ENCODE results near the gene TDRD10. TPM values are rescaled to one million over a fixed set of nuclear protein-coding genes. Genes with fewer than 3 reads are reported as not detected.

TDRD10 gene
- total and polyA plus RNA-seq, 2 of the 8 experiments (the other 6 are each of a cell fraction or from before 2014, with no cell fraction given): 0.15 to 0.27 TPM

DNA sequence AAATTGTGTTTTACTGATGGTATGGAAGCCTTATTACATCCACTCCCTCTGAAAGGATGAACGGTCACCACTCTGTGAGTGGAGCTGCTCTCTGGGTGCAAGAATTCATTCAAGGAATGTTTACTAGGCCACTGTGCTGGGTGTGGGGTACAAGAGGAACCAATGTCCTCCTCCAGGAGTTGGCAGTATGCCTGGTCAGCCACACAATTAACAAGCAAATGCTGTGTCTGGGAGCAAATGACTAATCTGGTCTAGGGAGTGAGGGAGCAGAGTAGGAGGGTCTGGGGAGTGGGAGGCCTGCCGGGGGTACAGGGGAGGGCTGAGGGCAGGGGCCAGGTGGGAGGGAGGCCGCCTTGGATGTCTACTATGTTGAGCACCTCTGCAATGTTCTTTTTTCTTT lies 27.2 kb upstream of the TDRD10 start (continued):
- TF ChIP-seq, protein P1, sequence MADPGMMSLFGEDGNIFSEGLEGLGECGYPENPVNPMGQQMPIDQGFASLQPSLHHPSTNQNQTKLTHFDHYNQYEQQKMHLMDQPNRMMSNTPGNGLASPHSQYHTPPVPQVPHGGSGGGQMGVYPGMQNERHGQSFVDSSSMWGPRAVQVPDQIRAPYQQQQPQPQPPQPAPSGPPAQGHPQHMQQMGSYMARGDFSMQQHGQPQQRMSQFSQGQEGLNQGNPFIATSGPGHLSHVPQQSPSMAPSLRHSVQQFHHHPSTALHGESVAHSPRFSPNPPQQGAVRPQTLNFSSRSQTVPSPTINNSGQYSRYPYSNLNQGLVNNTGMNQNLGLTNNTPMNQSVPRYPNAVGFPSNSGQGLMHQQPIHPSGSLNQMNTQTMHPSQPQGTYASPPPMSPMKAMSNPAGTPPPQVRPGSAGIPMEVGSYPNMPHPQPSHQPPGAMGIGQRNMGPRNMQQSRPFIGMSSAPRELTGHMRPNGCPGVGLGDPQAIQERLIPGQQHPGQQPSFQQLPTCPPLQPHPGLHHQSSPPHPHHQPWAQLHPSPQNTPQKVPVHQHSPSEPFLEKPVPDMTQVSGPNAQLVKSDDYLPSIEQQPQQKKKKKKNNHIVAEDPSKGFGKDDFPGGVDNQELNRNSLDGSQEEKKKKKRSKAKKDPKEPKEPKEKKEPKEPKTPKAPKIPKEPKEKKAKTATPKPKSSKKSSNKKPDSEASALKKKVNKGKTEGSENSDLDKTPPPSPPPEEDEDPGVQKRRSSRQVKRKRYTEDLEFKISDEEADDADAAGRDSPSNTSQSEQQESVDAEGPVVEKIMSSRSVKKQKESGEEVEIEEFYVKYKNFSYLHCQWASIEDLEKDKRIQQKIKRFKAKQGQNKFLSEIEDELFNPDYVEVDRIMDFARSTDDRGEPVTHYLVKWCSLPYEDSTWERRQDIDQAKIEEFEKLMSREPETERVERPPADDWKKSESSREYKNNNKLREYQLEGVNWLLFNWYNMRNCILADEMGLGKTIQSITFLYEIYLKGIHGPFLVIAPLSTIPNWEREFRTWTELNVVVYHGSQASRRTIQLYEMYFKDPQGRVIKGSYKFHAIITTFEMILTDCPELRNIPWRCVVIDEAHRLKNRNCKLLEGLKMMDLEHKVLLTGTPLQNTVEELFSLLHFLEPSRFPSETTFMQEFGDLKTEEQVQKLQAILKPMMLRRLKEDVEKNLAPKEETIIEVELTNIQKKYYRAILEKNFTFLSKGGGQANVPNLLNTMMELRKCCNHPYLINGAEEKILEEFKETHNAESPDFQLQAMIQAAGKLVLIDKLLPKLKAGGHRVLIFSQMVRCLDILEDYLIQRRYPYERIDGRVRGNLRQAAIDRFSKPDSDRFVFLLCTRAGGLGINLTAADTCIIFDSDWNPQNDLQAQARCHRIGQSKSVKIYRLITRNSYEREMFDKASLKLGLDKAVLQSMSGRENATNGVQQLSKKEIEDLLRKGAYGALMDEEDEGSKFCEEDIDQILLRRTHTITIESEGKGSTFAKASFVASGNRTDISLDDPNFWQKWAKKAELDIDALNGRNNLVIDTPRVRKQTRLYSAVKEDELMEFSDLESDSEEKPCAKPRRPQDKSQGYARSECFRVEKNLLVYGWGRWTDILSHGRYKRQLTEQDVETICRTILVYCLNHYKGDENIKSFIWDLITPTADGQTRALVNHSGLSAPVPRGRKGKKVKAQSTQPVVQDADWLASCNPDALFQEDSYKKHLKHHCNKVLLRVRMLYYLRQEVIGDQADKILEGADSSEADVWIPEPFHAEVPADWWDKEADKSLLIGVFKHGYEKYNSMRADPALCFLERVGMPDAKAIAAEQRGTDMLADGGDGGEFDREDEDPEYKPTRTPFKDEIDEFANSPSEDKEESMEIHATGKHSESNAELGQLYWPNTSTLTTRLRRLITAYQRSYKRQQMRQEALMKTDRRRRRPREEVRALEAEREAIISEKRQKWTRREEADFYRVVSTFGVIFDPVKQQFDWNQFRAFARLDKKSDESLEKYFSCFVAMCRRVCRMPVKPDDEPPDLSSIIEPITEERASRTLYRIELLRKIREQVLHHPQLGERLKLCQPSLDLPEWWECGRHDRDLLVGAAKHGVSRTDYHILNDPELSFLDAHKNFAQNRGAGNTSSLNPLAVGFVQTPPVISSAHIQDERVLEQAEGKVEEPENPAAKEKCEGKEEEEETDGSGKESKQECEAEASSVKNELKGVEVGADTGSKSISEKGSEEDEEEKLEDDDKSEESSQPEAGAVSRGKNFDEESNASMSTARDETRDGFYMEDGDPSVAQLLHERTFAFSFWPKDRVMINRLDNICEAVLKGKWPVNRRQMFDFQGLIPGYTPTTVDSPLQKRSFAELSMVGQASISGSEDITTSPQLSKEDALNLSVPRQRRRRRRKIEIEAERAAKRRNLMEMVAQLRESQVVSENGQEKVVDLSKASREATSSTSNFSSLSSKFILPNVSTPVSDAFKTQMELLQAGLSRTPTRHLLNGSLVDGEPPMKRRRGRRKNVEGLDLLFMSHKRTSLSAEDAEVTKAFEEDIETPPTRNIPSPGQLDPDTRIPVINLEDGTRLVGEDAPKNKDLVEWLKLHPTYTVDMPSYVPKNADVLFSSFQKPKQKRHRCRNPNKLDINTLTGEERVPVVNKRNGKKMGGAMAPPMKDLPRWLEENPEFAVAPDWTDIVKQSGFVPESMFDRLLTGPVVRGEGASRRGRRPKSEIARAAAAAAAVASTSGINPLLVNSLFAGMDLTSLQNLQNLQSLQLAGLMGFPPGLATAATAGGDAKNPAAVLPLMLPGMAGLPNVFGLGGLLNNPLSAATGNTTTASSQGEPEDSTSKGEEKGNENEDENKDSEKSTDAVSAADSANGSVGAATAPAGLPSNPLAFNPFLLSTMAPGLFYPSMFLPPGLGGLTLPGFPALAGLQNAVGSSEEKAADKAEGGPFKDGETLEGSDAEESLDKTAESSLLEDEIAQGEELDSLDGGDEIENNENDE (IDR thresholded peaks at IDR 0.05; ENCODE audit: insufficient replicate concordance, low read length): no peak
- no peak for TF ChIP-seq RFX5 (IDR thresholded peaks at IDR 0.05; ENCODE audit: borderline replicate concordance, low read depth, low read length)
- no peak for TF ChIP-seq EZH2 (IDR thresholded peaks at IDR 0.05; ENCODE audit: low read depth, low read length, severe bottlenecking)
- TF ChIP-seq POU5F1 (IDR thresholded peaks at IDR 0.05; ENCODE audit: low read depth, low read length): no peak
- TF ChIP-seq PHF8 (conservative IDR thresholded peaks at IDR 0.05; ENCODE audit: low read depth, low read length): no peak
- no peak for TF ChIP-seq MAFK (IDR thresholded peaks at IDR 0.05; ENCODE audit: low read depth, low read length)
- TF ChIP-seq TAF7 (optimal IDR thresholded peaks at IDR 0.05; ENCODE audit: borderline replicate concordance, low read depth, low read length): no peak
- no peak for TF ChIP-seq EP300 (IDR thresholded peaks at IDR 0.05; ENCODE audit: borderline replicate concordance in 1 of 2, low read depth in 2 of 2, low read length in 2 of 2)
- TF ChIP-seq TAF1 (IDR thresholded peaks at IDR 0.05; ENCODE audit: low read depth, low read length): no peak
- no peak for TF ChIP-seq POLR2A (IDR thresholded peaks at IDR 0.05; ENCODE audit: control extremely low read depth in 1 of 2, low read depth in 2 of 2, low read length in 2 of 2)
- TF ChIP-seq, protein P2, sequence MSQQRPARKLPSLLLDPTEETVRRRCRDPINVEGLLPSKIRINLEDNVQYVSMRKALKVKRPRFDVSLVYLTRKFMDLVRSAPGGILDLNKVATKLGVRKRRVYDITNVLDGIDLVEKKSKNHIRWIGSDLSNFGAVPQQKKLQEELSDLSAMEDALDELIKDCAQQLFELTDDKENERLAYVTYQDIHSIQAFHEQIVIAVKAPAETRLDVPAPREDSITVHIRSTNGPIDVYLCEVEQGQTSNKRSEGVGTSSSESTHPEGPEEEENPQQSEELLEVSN (IDR thresholded peaks at IDR 0.05): no peak
- no peak for TF ChIP-seq CEBPB (IDR thresholded peaks at IDR 0.05; ENCODE audit: low read depth, low read length)

Data from H1 (cell line).